Measurements from ENCODE around the gene RAB5IF.

RAB5IF gene

GRCh38 chr20:36569847-36570429 is 35.6 kb upstream of the RAB5IF start:
- TF ChIP-seq POLR2AphosphoS5 (IDR thresholded peaks at IDR 0.05; ENCODE audit: low read depth, low read length): no peak

- TF ChIP-seq FOXP2 (optimal IDR thresholded peaks at IDR 0.05; ENCODE audit: borderline replicate concordance, extremely low read depth, extremely low read length, insufficient read depth) (no peak), SIN3A (IDR thresholded peaks at IDR 0.05; ENCODE audit: borderline replicate concordance, insufficient read depth, low read length) (no peak), POLR2AphosphoS5 (IDR thresholded peaks at IDR 0.05; ENCODE audit: low read depth, low read length) (no peak), REST (IDR thresholded peaks at IDR 0.05; ENCODE audit: insufficient read depth in 1 of 2, low read depth in 2 of 2, low read length in 2 of 2) (no peak), TAF1 (IDR thresholded peaks at IDR 0.05; ENCODE audit: borderline replicate concordance, insufficient read depth, low read length) (no peak)
Measured at GRCh38 chr20:36571564-36572504, 33.7 kb upstream of the RAB5IF start.

- TF ChIP-seq TAF1 (IDR thresholded peaks at IDR 0.05; ENCODE audit: borderline replicate concordance, insufficient read depth, low read length) (no peak), SIN3A (IDR thresholded peaks at IDR 0.05; ENCODE audit: borderline replicate concordance, insufficient read depth, low read length) (no peak), FOXP2 (optimal IDR thresholded peaks at IDR 0.05; ENCODE audit: borderline replicate concordance, extremely low read depth, extremely low read length, insufficient read depth) (no peak), POLR2AphosphoS5 (IDR thresholded peaks at IDR 0.05; ENCODE audit: low read depth, low read length) (no peak), REST (IDR thresholded peaks at IDR 0.05; ENCODE audit: insufficient read depth in 1 of 2, low read depth in 2 of 2, low read length in 2 of 2) (no peak)
Measured at GRCh38 chr20:36572701-36573102, 32.9 kb upstream of the RAB5IF start.

GRCh38 chr20:36573103-36573797 is 32.3 kb upstream of the RAB5IF start, which contains the start of gene TGIF2:
Gene TGIF2, plus strand, starts transcription at chr20:36573597. Its CDS starts 5,178 bp downstream, at chr20:36578775.
- no peak for TF ChIP-seq POLR2AphosphoS5 (IDR thresholded peaks at IDR 0.05; ENCODE audit: low read depth, low read length)
- TF ChIP-seq FOXP2 (optimal IDR thresholded peaks at IDR 0.05; ENCODE audit: borderline replicate concordance, extremely low read depth, extremely low read length, insufficient read depth): peak; percentile 71

- TF ChIP-seq FOXP2 (optimal IDR thresholded peaks at IDR 0.05; ENCODE audit: borderline replicate concordance, extremely low read depth, extremely low read length, insufficient read depth): no peak
- no peak for TF ChIP-seq POLR2AphosphoS5 (IDR thresholded peaks at IDR 0.05; ENCODE audit: low read depth, low read length)
- no peak for TF ChIP-seq TAF1 (IDR thresholded peaks at IDR 0.05; ENCODE audit: borderline replicate concordance, insufficient read depth, low read length)
- TF ChIP-seq REST (IDR thresholded peaks at IDR 0.05; ENCODE audit: insufficient read depth in 1 of 2, low read depth in 2 of 2, low read length in 2 of 2): no peak
- no peak for TF ChIP-seq SIN3A (IDR thresholded peaks at IDR 0.05; ENCODE audit: borderline replicate concordance, insufficient read depth, low read length)
Measured at GRCh38 chr20:36573798-36574365, 31.7 kb upstream of the RAB5IF start.

All from PFSK-1 (cell line).